Measurements from ENCODE around the gene MYL7.

DNA sequence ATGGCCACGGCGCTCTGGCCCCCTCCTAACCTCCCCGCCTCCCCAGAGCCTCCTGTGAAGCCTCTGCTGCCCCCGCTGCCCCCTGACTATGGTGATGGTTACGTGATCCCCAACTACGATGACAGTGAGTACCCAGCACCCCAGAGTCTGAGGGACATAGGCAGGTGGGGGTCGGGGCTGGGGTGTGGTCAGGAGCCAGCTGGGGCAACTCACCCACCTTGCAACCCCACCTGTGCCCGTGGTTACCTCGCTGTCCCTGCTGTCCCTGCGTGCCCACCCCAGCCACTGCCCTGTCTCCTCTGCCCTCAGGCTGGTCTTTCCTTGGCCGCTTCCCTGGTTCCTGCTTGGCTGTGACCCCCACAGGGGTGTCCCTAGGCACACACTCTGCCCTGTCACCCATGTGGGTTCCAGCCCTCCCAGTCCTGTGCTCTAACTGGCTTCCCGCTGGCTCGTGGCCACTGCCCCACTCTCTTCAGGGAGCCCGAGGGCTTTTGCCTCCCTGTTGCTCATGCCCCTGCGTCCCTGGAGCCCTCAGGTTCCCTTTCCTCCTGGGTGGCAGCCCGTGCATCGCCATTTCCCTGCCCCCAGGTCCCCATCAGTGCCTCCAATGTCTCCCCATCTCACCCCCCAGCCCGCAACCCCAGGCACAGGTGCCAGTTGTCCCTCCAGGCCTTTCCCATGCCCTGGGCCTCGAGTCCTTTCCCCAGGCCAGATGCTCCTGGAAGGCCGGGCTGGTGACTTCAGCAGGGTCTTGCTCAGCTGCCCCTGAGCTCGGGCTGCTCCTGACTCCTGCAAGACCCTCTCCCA lies 33.0 kb downstream of the MYL7 start:
- TF ChIP-seq CTCF (conservative IDR thresholded peaks at IDR 0.05; ENCODE audit: low read depth, low read length) (no peak), BHLHE40 (IDR thresholded peaks at IDR 0.05; ENCODE audit: low read depth, low read length) (no peak), POLR2A (IDR thresholded peaks at IDR 0.05; ENCODE audit: low read depth, low read length) (no peak), CHD1 (IDR thresholded peaks at IDR 0.05; ENCODE audit: low read depth, low read length) (no peak), USF2 (IDR thresholded peaks at IDR 0.05; ENCODE audit: low read depth, low read length) (no peak), MAZ (IDR thresholded peaks at IDR 0.05; ENCODE audit: borderline replicate concordance, low read depth, low read length) (no peak), RAD21 (IDR thresholded peaks at IDR 0.05; ENCODE audit: low read length) (no peak), MAFK (IDR thresholded peaks at IDR 0.05; ENCODE audit: low read depth, low read length) (no peak), SMC3 (IDR thresholded peaks at IDR 0.05; ENCODE audit: low read depth, low read length) (no peak)
- TF ChIP-seq, protein P1, sequence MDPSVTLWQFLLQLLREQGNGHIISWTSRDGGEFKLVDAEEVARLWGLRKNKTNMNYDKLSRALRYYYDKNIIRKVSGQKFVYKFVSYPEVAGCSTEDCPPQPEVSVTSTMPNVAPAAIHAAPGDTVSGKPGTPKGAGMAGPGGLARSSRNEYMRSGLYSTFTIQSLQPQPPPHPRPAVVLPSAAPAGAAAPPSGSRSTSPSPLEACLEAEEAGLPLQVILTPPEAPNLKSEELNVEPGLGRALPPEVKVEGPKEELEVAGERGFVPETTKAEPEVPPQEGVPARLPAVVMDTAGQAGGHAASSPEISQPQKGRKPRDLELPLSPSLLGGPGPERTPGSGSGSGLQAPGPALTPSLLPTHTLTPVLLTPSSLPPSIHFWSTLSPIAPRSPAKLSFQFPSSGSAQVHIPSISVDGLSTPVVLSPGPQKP (IDR thresholded peaks at IDR 0.05; ENCODE audit: borderline replicate concordance, low read depth, low read length) = no peak
